Measurements from ENCODE around the gene NRXN3. TPM values are rescaled to one million over a fixed set of nuclear protein-coding genes. Genes with fewer than 3 reads are reported as not detected.
"Not testable (repeated sequence)": the region's sequence is repeated elsewhere in the genome, so short reads cannot be mapped to it uniquely, and the experiment has no call there.

NRXN3 gene
- total and polyA plus RNA-seq, 2 donors (not counting 1 experiment from before 2014, with no cell fraction given) = not detected

DNA sequence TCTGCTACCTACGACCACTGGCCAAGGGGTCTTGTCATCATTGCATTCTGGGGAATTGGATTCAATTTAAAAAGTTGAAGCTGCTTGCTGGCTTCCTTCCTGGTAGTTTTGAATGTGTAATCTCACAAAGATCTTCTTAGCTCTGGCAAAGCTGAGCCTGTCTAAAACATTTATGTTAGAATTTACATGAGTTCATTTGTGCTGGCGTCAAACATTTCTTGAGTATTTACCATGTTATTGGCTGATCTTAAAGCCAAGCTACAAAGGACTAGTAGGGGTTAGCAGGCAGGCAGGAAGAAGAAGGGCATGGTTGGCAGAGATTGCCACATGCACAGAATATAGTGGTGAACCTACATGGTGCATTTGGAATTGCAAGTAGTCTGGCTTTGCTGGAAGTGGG is 1596.3 kb downstream of the NRXN3 start:
- DNase-seq (no peak), ATAC-seq (ENCODE audit: low read depth) (no peak)
- no peak for TF ChIP-seq EZH2 (IDR thresholded peaks at IDR 0.05; ENCODE audit: borderline replicate concordance, insufficient read depth, low read depth, low read length, poor library complexity, severe bottlenecking)
- TF ChIP-seq, protein P1, sequence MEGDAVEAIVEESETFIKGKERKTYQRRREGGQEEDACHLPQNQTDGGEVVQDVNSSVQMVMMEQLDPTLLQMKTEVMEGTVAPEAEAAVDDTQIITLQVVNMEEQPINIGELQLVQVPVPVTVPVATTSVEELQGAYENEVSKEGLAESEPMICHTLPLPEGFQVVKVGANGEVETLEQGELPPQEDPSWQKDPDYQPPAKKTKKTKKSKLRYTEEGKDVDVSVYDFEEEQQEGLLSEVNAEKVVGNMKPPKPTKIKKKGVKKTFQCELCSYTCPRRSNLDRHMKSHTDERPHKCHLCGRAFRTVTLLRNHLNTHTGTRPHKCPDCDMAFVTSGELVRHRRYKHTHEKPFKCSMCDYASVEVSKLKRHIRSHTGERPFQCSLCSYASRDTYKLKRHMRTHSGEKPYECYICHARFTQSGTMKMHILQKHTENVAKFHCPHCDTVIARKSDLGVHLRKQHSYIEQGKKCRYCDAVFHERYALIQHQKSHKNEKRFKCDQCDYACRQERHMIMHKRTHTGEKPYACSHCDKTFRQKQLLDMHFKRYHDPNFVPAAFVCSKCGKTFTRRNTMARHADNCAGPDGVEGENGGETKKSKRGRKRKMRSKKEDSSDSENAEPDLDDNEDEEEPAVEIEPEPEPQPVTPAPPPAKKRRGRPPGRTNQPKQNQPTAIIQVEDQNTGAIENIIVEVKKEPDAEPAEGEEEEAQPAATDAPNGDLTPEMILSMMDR (IDR thresholded peaks at IDR 0.05) = no peak
- Histone ChIP-seq H3K4me2 (replicated peaks; ENCODE audit: low read depth, low read length, poor library complexity, severe bottlenecking) (no peak overlapping the region), H3K9me3 (ENCODE audit: control extremely low read depth in 1 of 3, control insufficient read depth in 2 of 3, insufficient read depth in 1 of 3, low read length in 2 of 3) (peaks cover 0 to 4% (median 0%) of the 10 kb centered on the region in 3 donors), H3K27ac (ENCODE audit: low read length in 2 of 2) (no peak overlapping the region), H3K9ac (ENCODE audit: low read length) (no peak overlapping the region), H3K36me3 (replicated peaks in 1 of 2; ENCODE audit: control extremely low read depth in 1 of 2, control insufficient read depth in 1 of 2, extremely low read depth in 1 of 2, insufficient read depth in 2 of 2, low read length in 1 of 2) (no peaks in the 10 kb centered on the region), H4K20me1 (ENCODE audit: control insufficient read depth, insufficient read depth, low read length, poor library complexity, severe bottlenecking) (no peaks in the 10 kb centered on the region), H3K4me3 (ENCODE audit: control extremely low read depth in 1 of 5, extremely low read depth in 1 of 5, insufficient read depth in 1 of 5, low read depth in 2 of 5, low read length in 4 of 5) (no peak overlapping the region), H3K4me1 (ENCODE audit: control insufficient read depth in 2 of 2, insufficient read depth in 2 of 2, low read length in 2 of 2) (no peaks in the 10 kb centered on the region), H3K79me2 (ENCODE audit: control insufficient read depth, insufficient read depth, low read length) (no peaks in the 10 kb centered on the region), H3K27me3 (replicated peaks in 1 of 4; ENCODE audit: control extremely low read depth in 1 of 4, control insufficient read depth in 3 of 4, insufficient read depth in 4 of 4, low read length in 3 of 4) (no peaks in the 10 kb centered on the region), H2AFZ (ENCODE audit: insufficient read depth, low read depth, low read length, poor library complexity, severe bottlenecking) (no peak overlapping the region)
- 100% methylated on average over 1 of the region's 2 CpGs for WGBS (ENCODE audit: insufficient coverage)
- ChIA-PET CTCF (no interaction called here), POLR2A (no interaction called here)
- intact Hi-C loops (cut with micrococcal nuclease) = no loop called here
- Mint-ChIP-seq H3K4me1 (no peaks in the 10 kb centered on the region), H3K27ac (no peak overlapping the region), H3K4me3 (no peak overlapping the region), H3K27me3 (no peaks in the 10 kb centered on the region), H3K9me3 (ENCODE audit: insufficient read depth) (peaks cover 4% of the 10 kb centered on the region)

GRCh38 chr14:79767251-79767650 is 1597.1 kb downstream of the NRXN3 start:
- Histone ChIP-seq H3K4me1 (ENCODE audit: control insufficient read depth in 2 of 2, insufficient read depth in 2 of 2, low read length in 2 of 2) (no peaks in the 10 kb centered on the region), H3K9me3 (ENCODE audit: control extremely low read depth in 1 of 3, control insufficient read depth in 2 of 3, insufficient read depth in 1 of 3, low read length in 2 of 3) (peaks cover 0 to 4% (median 0%) of the 10 kb centered on the region in 3 donors), H3K27ac (ENCODE audit: low read length in 2 of 2) (no peak overlapping the region), H3K4me2 (replicated peaks; ENCODE audit: low read depth, low read length, poor library complexity, severe bottlenecking) (no peak overlapping the region), H3K36me3 (replicated peaks in 1 of 2; ENCODE audit: control extremely low read depth in 1 of 2, control insufficient read depth in 1 of 2, extremely low read depth in 1 of 2, insufficient read depth in 2 of 2, low read length in 1 of 2) (no peaks in the 10 kb centered on the region), H3K4me3 (ENCODE audit: control extremely low read depth in 1 of 5, extremely low read depth in 1 of 5, insufficient read depth in 1 of 5, low read depth in 2 of 5, low read length in 4 of 5) (no peak overlapping the region), H2AFZ (ENCODE audit: insufficient read depth, low read depth, low read length, poor library complexity, severe bottlenecking) (no peak overlapping the region), H3K79me2 (ENCODE audit: control insufficient read depth, insufficient read depth, low read length) (no peaks in the 10 kb centered on the region), H4K20me1 (ENCODE audit: control insufficient read depth, insufficient read depth, low read length, poor library complexity, severe bottlenecking) (no peaks in the 10 kb centered on the region), H3K27me3 (replicated peaks in 1 of 4; ENCODE audit: control extremely low read depth in 1 of 4, control insufficient read depth in 3 of 4, insufficient read depth in 4 of 4, low read length in 3 of 4) (no peaks in the 10 kb centered on the region), H3K9ac (ENCODE audit: low read length) (no peak overlapping the region)
- intact Hi-C loops (cut with micrococcal nuclease) = no loop called here
- TF ChIP-seq, protein P1 (IDR thresholded peaks at IDR 0.05) = no peak
- TF ChIP-seq EZH2 (IDR thresholded peaks at IDR 0.05; ENCODE audit: borderline replicate concordance, insufficient read depth, low read depth, low read length, poor library complexity, severe bottlenecking) = no peak
- H3K27ac Mint-ChIP-seq = no peak overlapping the region
- no peak for ATAC-seq (ENCODE audit: low read depth)
- no peaks in the 10 kb centered on the region for H3K27me3 Mint-ChIP-seq
- DNase-seq = no peak
- no peak overlapping the region for H3K4me3 Mint-ChIP-seq
- POLR2A ChIA-PET = no interaction called here
- CTCF ChIA-PET = no interaction called here
- peaks cover 4% of the 10 kb centered on the region for H3K9me3 Mint-ChIP-seq (ENCODE audit: insufficient read depth)
- WGBS (ENCODE audit: insufficient coverage) = no CpG with 5 or more reads among the region's 1 CpG
- H3K4me1 Mint-ChIP-seq = no peaks in the 10 kb centered on the region

DNA sequence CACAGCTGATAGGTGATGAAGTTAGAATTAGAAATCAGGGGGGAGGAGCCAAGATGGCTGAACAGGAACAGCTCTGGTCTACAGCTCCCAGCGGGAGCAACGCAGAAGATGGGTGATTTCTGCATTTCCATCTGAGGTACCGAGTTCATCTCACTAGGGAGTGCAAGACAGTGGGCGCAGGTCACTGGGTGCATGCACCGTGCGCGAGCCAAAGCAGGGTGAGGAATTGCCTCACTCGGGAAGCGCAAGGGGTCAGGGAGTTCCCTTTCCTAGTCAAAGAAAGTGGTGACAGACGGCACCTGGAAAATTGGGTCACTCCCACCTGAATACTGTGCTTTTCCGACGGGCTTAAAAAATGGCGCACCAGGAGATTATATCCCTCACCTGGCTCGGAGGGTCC is 1597.5 kb downstream of the NRXN3 start:
- H4K20me1 ChIP-seq (ENCODE audit: control insufficient read depth, insufficient read depth, low read length, poor library complexity, severe bottlenecking); H3K79me2 ChIP-seq (ENCODE audit: control insufficient read depth, insufficient read depth, low read length); H3K9ac ChIP-seq (ENCODE audit: low read length); H2AFZ ChIP-seq (ENCODE audit: insufficient read depth, low read depth, low read length, poor library complexity, severe bottlenecking); H3K9me3 ChIP-seq (ENCODE audit: control extremely low read depth in 1 of 3, control insufficient read depth in 2 of 3, insufficient read depth in 1 of 3, low read length in 2 of 3); H3K4me1 Mint-ChIP-seq; CTCF ChIA-PET; POLR2A ChIA-PET; H3K36me3 ChIP-seq (replicated peaks in 1 of 2; ENCODE audit: control extremely low read depth in 1 of 2, control insufficient read depth in 1 of 2, extremely low read depth in 1 of 2, insufficient read depth in 2 of 2, low read length in 1 of 2); H3K9me3 Mint-ChIP-seq (ENCODE audit: insufficient read depth); H3K27ac Mint-ChIP-seq; ATAC-seq (ENCODE audit: low read depth); H3K4me1 ChIP-seq (ENCODE audit: control insufficient read depth in 2 of 2, insufficient read depth in 2 of 2, low read length in 2 of 2); H3K4me3 Mint-ChIP-seq; H3K4me2 ChIP-seq (replicated peaks; ENCODE audit: low read depth, low read length, poor library complexity, severe bottlenecking); DNase-seq; H3K4me3 ChIP-seq (ENCODE audit: control extremely low read depth in 1 of 5, extremely low read depth in 1 of 5, insufficient read depth in 1 of 5, low read depth in 2 of 5, low read length in 4 of 5); H3K27me3 ChIP-seq (replicated peaks in 1 of 4; ENCODE audit: control extremely low read depth in 1 of 4, control insufficient read depth in 3 of 4, insufficient read depth in 4 of 4, low read length in 3 of 4); H3K27me3 Mint-ChIP-seq; H3K27ac ChIP-seq (ENCODE audit: low read length in 2 of 2); intact Hi-C loops (cut with micrococcal nuclease): not testable (repeated sequence)
- WGBS (ENCODE audit: insufficient coverage) = 99% methylated on average over 13 of the region's 14 CpGs
